AG20443 (cell line): ENCODE measurements around the gene SULT1E1.

ENCODE experiments used
- DNase-seq: peaks from one replicate; pipeline ENCODE4 v3.0.0; 2012; ENCODE audit warnings: low spot score, mixed read lengths

The SULT1E1 gene

GRCh38 chr4:69860052-69860451, at the start of gene SULT1E1:
Gene SULT1E1, minus strand, starts transcription at chr4:69860145. Its CDS starts 2,501 bp downstream, at chr4:69857644.
- DNase-seq, result no peak

GRCh38 chr4:69909195-69909594, 49.2 kb upstream of the SULT1E1 start:
- DNase-seq, result no peak

GRCh38 chr4:69907151-69907550, 47.2 kb upstream of the SULT1E1 start:
- DNase-seq, result no peak

GRCh38 chr4:69896530-69897116, 36.7 kb upstream of the SULT1E1 start:
- DNase-seq, result no peak

GRCh38 chr4:69894721-69895120, 34.8 kb upstream of the SULT1E1 start:
- no peak for DNase-seq

- no peak for DNase-seq
These were observed 34.2 kb upstream of the SULT1E1 start for GRCh38 chr4:69894186-69894585.

- no peak for DNase-seq
These were observed 28.4 kb upstream of the SULT1E1 start for GRCh38 chr4:69888336-69888735.

- no peak for DNase-seq
These were observed 22.2 kb upstream of the SULT1E1 start for GRCh38 chr4:69882150-69882549.

- peak; percentile 56 for DNase-seq
These were observed 21.3 kb upstream of the SULT1E1 start for GRCh38 chr4:69881173-69881773.

GRCh38 chr4:69878250-69878649, 18.3 kb upstream of the SULT1E1 start:
- no peak for DNase-seq

- DNase-seq, result no peak
These were observed 17.5 kb upstream of the SULT1E1 start for GRCh38 chr4:69877453-69877852.

GRCh38 chr4:69876071-69876470, 16.1 kb upstream of the SULT1E1 start:
- no peak for DNase-seq

GRCh38 chr4:69875576-69875975, 15.6 kb upstream of the SULT1E1 start:
- no peak for DNase-seq

GRCh38 chr4:69874507-69874906, 14.6 kb upstream of the SULT1E1 start:
- DNase-seq, result no peak

- DNase-seq, result no peak
These were observed 1.8 kb upstream of the SULT1E1 start for GRCh38 chr4:69861756-69862155.

- no peak for DNase-seq
These were observed 765 bp upstream of the SULT1E1 start for GRCh38 chr4:69860521-69861298.

- no peak for DNase-seq
These were observed 732 bp downstream of the SULT1E1 start for GRCh38 chr4:69859140-69859685.

- no peak for DNase-seq
These were observed 1.3 kb downstream of the SULT1E1 start for GRCh38 chr4:69858690-69859089.

- DNase-seq, result no peak
These were observed 4.1 kb downstream of the SULT1E1 start for GRCh38 chr4:69855822-69856221.

GRCh38 chr4:69849969-69850368, 10.0 kb downstream of the SULT1E1 start:
- no peak for DNase-seq

- no peak for DNase-seq
These were observed 10.6 kb downstream of the SULT1E1 start for GRCh38 chr4:69849297-69849696.

GRCh38 chr4:69848028-69848427, 11.9 kb downstream of the SULT1E1 start:
- no peak for DNase-seq

- DNase-seq, result no peak
These were observed 16.0 kb downstream of the SULT1E1 start for GRCh38 chr4:69843932-69844331.
